Right lobe of liver (tissue), 4 donors: ENCODE results near the gene SYT15.

ENCODE experiments used
- CTCF ChIP-seq, 4 donors: fragments of 200-600 bp in 3 of 4; fragments of 450-650 bp in 1 of 4; IDR thresholded peaks; one replicate each; pipeline versions ENCODE4 v1.5.1 to v1.8.0; 2016 to 2022; ENCODE audit warnings: antibody characterized with exemption in 4 of 4, mild to moderate bottlenecking in 2 of 4
- POLR2A ChIP-seq: fragments of 450-650 bp; IDR thresholded peaks from one replicate; pipeline ENCODE4 v1.6.1; 2017; ENCODE audit warnings: antibody characterized with exemption, mild to moderate bottlenecking
- donor health status: DM: no; HTN: no; CAD: no.
- donor health status: DM: no; HTN: no; CAD: no.
- donor health status: DM: no; HTN: yes; CAD: no.

DNA sequence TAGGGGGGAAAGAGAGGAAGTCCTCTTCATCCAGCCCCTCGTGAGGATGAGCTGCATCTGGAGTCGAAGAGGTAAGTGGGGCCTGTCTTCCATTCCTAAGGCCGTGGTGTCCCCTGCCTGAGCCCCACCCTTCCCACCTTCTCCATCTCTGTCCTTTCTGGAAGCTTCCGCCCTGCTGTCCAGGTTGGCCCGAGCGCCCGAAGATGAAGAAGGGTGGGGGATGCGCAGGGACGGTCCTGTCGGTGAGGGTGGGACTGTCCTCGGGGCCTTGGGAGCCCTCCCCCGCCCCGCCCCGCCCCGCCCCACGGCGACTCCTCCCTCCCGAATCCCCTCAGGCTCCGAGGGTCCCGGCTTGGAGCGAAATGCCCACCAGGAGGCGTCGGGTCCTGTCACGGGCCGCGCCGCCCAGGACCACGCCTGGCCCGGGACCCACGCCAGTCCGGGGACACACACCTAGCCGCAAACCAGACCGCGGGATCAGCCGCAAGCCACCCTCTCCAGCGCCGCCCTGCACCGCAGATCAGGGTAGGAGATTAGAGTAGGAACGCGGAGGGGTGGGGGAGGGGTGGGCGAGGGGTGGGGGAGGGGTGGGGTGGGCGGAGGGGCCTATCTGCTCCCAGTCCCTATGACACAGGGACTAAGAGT, 37.8 kb upstream of the SYT15 start:
- TF ChIP-seq POLR2A (no peak), CTCF (IDR thresholded peaks at IDR 0.05) (no peak)
